Measurements from ENCODE around the gene GLI3.

DNA sequence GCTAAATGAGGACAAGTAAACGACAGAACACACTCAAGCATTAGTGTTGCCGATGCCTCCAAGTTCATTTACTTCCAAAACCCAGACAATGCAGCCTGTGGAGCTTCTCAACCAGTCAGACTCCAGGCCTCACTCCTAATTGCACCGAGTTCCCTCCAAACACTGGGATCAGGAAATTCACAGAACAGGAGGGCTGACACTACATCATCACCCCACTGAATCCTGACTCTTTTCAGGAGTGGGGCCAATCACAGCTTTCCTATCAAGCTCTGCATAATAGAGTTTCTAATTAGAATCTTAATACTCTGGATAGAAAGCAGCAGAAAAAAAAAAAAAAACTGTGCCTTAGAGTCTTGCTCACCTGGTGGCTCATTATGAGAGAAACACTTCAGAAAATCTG, 103.7 kb downstream of the GLI3 start:
- no peak for TF ChIP-seq ZNF274 (IDR thresholded peaks at IDR 0.05; ENCODE audit: low read depth, low read length)
- no peak for TF ChIP-seq YY1 (IDR thresholded peaks at IDR 0.05; ENCODE audit: insufficient read depth, insufficient read length)
